HG03354 (cell line): ENCODE results near the gene CLASP1.

Experiments
- ATAC-seq: cut with Tn5 transposase; IDR thresholded peaks from one replicate; pipeline ENCODE4 v1.9.1; 2021; ENCODE audit warnings: mild to moderate bottlenecking; ENCODE audit not compliant: unreplicated experiment, poor library complexity, severe bottlenecking

CLASP1 gene

GRCh38 chr2:121561617-121562268, 87.5 kb downstream of the CLASP1 start:
- no peak for ATAC-seq

GRCh38 chr2:121558329-121558728, 90.9 kb downstream of the CLASP1 start:
- peak; percentile 71 for ATAC-seq

GRCh38 chr2:121555008-121555407, 94.3 kb downstream of the CLASP1 start:
- no peak for ATAC-seq

GRCh38 chr2:121552477-121553180, 96.6 kb downstream of the CLASP1 start:
- ATAC-seq = peak; percentile 81

GRCh38 chr2:121550669-121551068, 98.6 kb downstream of the CLASP1 start:
- ATAC-seq = no peak

- no peak for ATAC-seq
These were observed 101.6 kb downstream of the CLASP1 start for GRCh38 chr2:121547646-121548045.

- ATAC-seq = no peak
These were observed 103.3 kb downstream of the CLASP1 start for GRCh38 chr2:121545913-121546312.

GRCh38 chr2:121545257-121545656, 104.0 kb downstream of the CLASP1 start:
- ATAC-seq = no peak

- ATAC-seq = no peak
These were observed 107.8 kb downstream of the CLASP1 start for GRCh38 chr2:121541495-121541894.

- no peak for ATAC-seq
These were observed 109.4 kb downstream of the CLASP1 start for GRCh38 chr2:121539750-121540469.

GRCh38 chr2:121536850-121537557, 112.3 kb downstream of the CLASP1 start:
- ATAC-seq = no peak

GRCh38 chr2:121536347-121536746, 112.9 kb downstream of the CLASP1 start:
- no peak for ATAC-seq

- no peak for ATAC-seq
These were observed 115.3 kb downstream of the CLASP1 start for GRCh38 chr2:121534007-121534406.

GRCh38 chr2:121532894-121533293, 116.4 kb downstream of the CLASP1 start:
- ATAC-seq = no peak

- no peak for ATAC-seq
These were observed 116.9 kb downstream of the CLASP1 start for GRCh38 chr2:121532347-121532766.

- ATAC-seq = peak; percentile 67
These were observed 119.0 kb downstream of the CLASP1 start for GRCh38 chr2:121530212-121530705.

GRCh38 chr2:121529439-121530211, 119.6 kb downstream of the CLASP1 start:
- ATAC-seq = peak; percentile 11

- ATAC-seq = no peak
These were observed 122.1 kb downstream of the CLASP1 start for GRCh38 chr2:121527009-121527682.
